Stimulated activated CD4-positive, alpha-beta T cell treated with anti-CD3 and anti-CD28 coated beads, TNF-alpha, amount 100 ng/mL, for 4 hours (primary cell): ENCODE results near the gene MEPCE.
A peak's percentile ranks its signal among the peaks of the same experiment; 100 is the strongest.

Experiments
- DNase-seq, 3 experiments: peaks; one replicate each; pipeline ENCODE4 v3.0.0-alpha.2; 2020; ENCODE audit warnings: low read depth in 3 of 3

Gene MEPCE

DNA sequence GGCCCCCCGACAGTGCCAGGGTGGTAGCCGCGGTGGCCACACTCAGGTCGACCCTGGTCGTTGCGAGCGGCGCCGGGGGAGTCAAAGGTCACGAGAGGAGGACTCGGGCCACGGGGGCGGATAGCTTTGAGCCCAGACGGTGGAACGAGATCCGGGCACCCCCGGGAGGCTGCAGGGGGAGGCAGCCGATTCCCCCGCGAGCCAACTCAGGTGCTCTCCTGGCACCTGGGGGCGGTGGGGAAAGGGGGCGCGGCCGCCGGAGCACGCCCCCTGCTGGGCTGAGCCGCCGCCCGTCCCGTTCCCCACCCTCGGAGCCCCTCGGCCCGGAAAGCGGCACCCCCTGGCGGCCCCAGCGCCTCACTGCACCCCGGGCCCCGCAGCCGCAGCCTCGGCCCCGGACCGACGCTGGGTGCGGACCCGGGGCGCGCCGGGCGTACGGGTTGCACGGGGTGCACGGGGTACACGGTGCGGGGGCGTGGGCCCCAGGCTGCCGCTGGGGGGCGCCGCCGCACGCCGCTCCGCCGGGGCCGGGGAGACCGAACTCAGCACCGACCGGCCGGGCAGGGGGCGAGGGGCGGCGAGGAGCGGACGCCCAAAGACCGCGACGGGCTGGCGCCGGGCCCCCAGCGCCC lies 53.6 kb downstream of the MEPCE start:
- DNase-seq = peak; percentile 65 to 82 (median 74)
